ENCODE data around the gene FUT2.
A peak's percentile ranks its signal among the peaks of the same experiment; 100 is the strongest.

FUT2 gene

GRCh38 chr19:48670699-48671445, 24.9 kb upstream of the FUT2 start:
- CTCF ChIA-PET: interaction anchor here (0.7 to 1.1 kb wide), 2 partner anchors 68 to 125 kb away, joined by 3 read pairs; no protein-coding TSS in a partner anchor
- no peak overlapping the region for H3K4me3 ChIP-seq (ENCODE audit: low read depth, low read length)
- POLR2A ChIA-PET: no interaction called here
- no peaks in the 10 kb centered on the region for H3K36me3 ChIP-seq (ENCODE audit: control insufficient read depth in 2 of 2, insufficient read depth in 1 of 2, low read length in 2 of 2)
- 0 out of 2 replicates have a peak overlapping the region, but pooled peaks have one; percentile 16 for H3K27ac ChIP-seq (ENCODE audit: extremely low read depth, low read depth, low read length)
- H3K4me1 ChIP-seq (ENCODE audit: control insufficient read depth, insufficient read depth, low read length): no peaks in the 10 kb centered on the region; the same call in 1 of the 2 replicates
- H3K9me3 ChIP-seq (ENCODE audit: control insufficient read depth, insufficient read depth, low read depth, low read length): no peaks in the 10 kb centered on the region
- no peak for TF ChIP-seq FEZF1 (tag by site-specific recombination; IDR thresholded peaks at IDR 0.05)
- no peak for TF ChIP-seq ZFP3 (tag by site-specific recombination; IDR thresholded peaks at IDR 0.05; ENCODE audit: low read depth)
- no peak for TF ChIP-seq ZNF530 (tag by site-specific recombination; IDR thresholded peaks at IDR 0.05; ENCODE audit: low read depth)
- no peak for TF ChIP-seq ZNF561 (tag by site-specific recombination; IDR thresholded peaks at IDR 0.05; ENCODE audit: borderline replicate concordance)
- no peak for TF ChIP-seq ZNF394 (tag by site-specific recombination; IDR thresholded peaks at IDR 0.05; ENCODE audit: borderline replicate concordance)
- no peak for TF ChIP-seq WT1 (tag by site-specific recombination; IDR thresholded peaks at IDR 0.05)
- no peak for TF ChIP-seq ZNF280C (tag by site-specific recombination; IDR thresholded peaks at IDR 0.05)
- no peak for TF ChIP-seq ZNF174 (tag by site-specific recombination; IDR thresholded peaks at IDR 0.05)
- TF ChIP-seq, protein P1, sequence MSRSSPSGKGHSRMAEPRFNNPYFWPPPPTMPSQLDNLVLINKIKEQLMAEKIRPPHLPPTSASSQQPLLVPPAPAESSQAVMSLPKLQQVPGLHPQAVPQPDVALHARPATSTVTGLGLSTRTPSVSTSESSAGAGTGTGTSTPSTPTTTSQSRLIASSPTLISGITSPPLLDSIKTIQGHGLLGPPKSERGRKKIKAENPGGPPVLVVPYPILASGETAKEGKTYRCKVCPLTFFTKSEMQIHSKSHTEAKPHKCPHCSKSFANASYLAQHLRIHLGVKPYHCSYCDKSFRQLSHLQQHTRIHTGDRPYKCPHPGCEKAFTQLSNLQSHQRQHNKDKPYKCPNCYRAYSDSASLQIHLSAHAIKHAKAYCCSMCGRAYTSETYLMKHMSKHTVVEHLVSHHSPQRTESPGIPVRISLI (tag by site-specific recombination; IDR thresholded peaks at IDR 0.05): no peak
- TF ChIP-seq KLF7 (tag by site-specific recombination; IDR thresholded peaks at IDR 0.05; ENCODE audit: borderline replicate concordance): no peak
- TF ChIP-seq ZNF704 (tag by site-specific recombination; IDR thresholded peaks at IDR 0.05): no peak
- TF ChIP-seq ZNF248 (tag by site-specific recombination; IDR thresholded peaks at IDR 0.05): no peak
- TF ChIP-seq ZBTB17 (tag by site-specific recombination; IDR thresholded peaks at IDR 0.05): no peak
- no peak for TF ChIP-seq ZBTB20 (tag by site-specific recombination; IDR thresholded peaks at IDR 0.05)
- TF ChIP-seq HOXD13 (CRISPR knock-in tag; IDR thresholded peaks at IDR 0.05; ENCODE audit: borderline replicate concordance): no peak
- no peak for TF ChIP-seq ZFP41 (tag by site-specific recombination; IDR thresholded peaks at IDR 0.05; ENCODE audit: borderline replicate concordance)
- TF ChIP-seq ZNF37A (tag by site-specific recombination; IDR thresholded peaks at IDR 0.05): no peak
- TF ChIP-seq ZNF639 (tag by site-specific recombination; IDR thresholded peaks at IDR 0.05): no peak
- TF ChIP-seq KLF8 (tag by site-specific recombination; IDR thresholded peaks at IDR 0.05): no peak
- TF ChIP-seq TRIM28 (IDR thresholded peaks at IDR 0.05; ENCODE audit: borderline replicate concordance, low read length): no peak

Data from HEK293 (cell line).